H1 (cell line): ENCODE measurements around the gene CLCN5. TPM values are rescaled to one million over a fixed set of nuclear protein-coding genes. Genes with fewer than 3 reads are reported as not detected.

Source experiments
- CTCF ChIA-PET: fragments of 300-600 bp; sonication (Branson Sonifier 250); formaldehyde crosslinking; loops from one replicate; lab custom pipeline; 2021; ENCODE audit not compliant: partially characterized antibody; lab: Charles Lee
- POLR2A ChIA-PET: fragments of 300-600 bp; sonication (Branson Sonifier 250); formaldehyde crosslinking; loops from one replicate; lab custom pipeline; 2021; ENCODE audit warnings: inconsistent platforms; ENCODE audit not compliant: partially characterized antibody; lab: Charles Lee
- DNase-seq, 2 experiments: peaks; one replicate each; pipeline versions ENCODE4 v3.0.0 to v3.0.0-alpha.2; 2010 to 2022; ENCODE audit warnings: low spot score in 2 of 2, low read depth in 1 of 2, mixed read lengths in 1 of 2
- FAIRE-seq: peaks from 2 replicates; lab custom pipeline; 2011; peaks lifted over from hg19 to GRCh38; lab: Jason Lieb, UNC
- H2AFZ ChIP-seq: 2 replicates; pipeline ENCODE4 v1.8.1; 2012; ENCODE audit warnings: low read length, inconsistent platforms
- H2AK5ac ChIP-seq: 2 replicates; pipeline ENCODE4 v1.6.1; 2013; ENCODE audit warnings: low read depth, low read length
- H2BK120ac ChIP-seq: replicated peaks from 2 replicates; pipeline ENCODE3; 2013; ENCODE audit warnings: low read depth, low read length, inconsistent platforms
- H2BK12ac ChIP-seq: 2 replicates; pipeline ENCODE4 v1.6.1; 2013; ENCODE audit warnings: low read depth, low read length
- H2BK15ac ChIP-seq: 2 replicates; pipeline ENCODE4 v1.6.1; 2013; ENCODE audit warnings: low read length
- H2BK20ac ChIP-seq: 2 replicates; pipeline ENCODE4 v1.6.1; 2013; ENCODE audit warnings: low read length
- H2BK5ac ChIP-seq: 2 replicates; pipeline ENCODE4 v1.6.1; 2013; ENCODE audit warnings: low read depth, low read length
- H3K14ac ChIP-seq: 2 replicates; pipeline ENCODE4 v1.6.1; 2013; ENCODE audit warnings: inconsistent platforms; ENCODE audit not compliant: insufficient read length
- H3K18ac ChIP-seq: 2 replicates; pipeline ENCODE4 v1.6.1; 2013; ENCODE audit warnings: low read length; ENCODE audit errors: extremely low read depth
- H3K23ac ChIP-seq: 2 replicates; pipeline ENCODE4 v1.6.1; 2013; ENCODE audit warnings: inconsistent platforms; ENCODE audit not compliant: insufficient read length
- H3K23me2 ChIP-seq: 2 replicates; pipeline ENCODE4 v1.6.1; 2013; ENCODE audit warnings: low read depth, low read length
- H3K27ac ChIP-seq: 2 replicates; pipeline ENCODE4 v1.6.1; 2011; ENCODE audit warnings: low read depth, low read length, inconsistent platforms
- H3K27me3 ChIP-seq, 4 experiments: replicated peaks in 1 of 4; 1 replicate in 1 of 4; 2 replicates in 3 of 4; pipeline versions ENCODE4 v1.6.1 to v1.8.1; 2011 to 2013; ENCODE audit warnings: low read length in 3 of 4, mild to moderate bottlenecking in 3 of 4, inconsistent platforms in 2 of 4, mixed read lengths in 2 of 4, moderate library complexity in 1 of 4; ENCODE audit not compliant: control insufficient read depth in 3 of 4, insufficient read depth in 3 of 4; ENCODE audit errors: extremely low read depth in 1 of 4
- H3K36me3 ChIP-seq, 4 experiments: 2 replicates each; pipeline versions ENCODE4 v1.6.1 to v1.8.1; 2011 to 2013; ENCODE audit warnings: mild to moderate bottlenecking in 4 of 4, low read length in 3 of 4, moderate library complexity in 2 of 4, control low read depth in 1 of 4, inconsistent platforms in 1 of 4; ENCODE audit not compliant: insufficient read depth in 4 of 4, control insufficient read depth in 2 of 4
- H3K4ac ChIP-seq: replicated peaks from 2 replicates; pipeline ENCODE3; 2013; ENCODE audit warnings: low read length, low read depth, mixed read lengths, inconsistent platforms; ENCODE audit not compliant: insufficient read length
- H3K4me1 ChIP-seq, 4 experiments: replicated peaks in 1 of 4; 1 replicate in 1 of 4; 2 replicates in 3 of 4; pipeline versions ENCODE4 v1.6.1 to v1.8.1; 2011 to 2013; ENCODE audit warnings: low read length in 3 of 4, inconsistent platforms in 2 of 4, mixed read lengths in 1 of 4; ENCODE audit not compliant: insufficient read depth in 4 of 4, control insufficient read depth in 3 of 4
- H3K4me2 ChIP-seq, 2 experiments: 2 replicates each; pipeline versions ENCODE4 v1.6.1 to v1.8.1; 2011 to 2013; ENCODE audit warnings: low read depth in 2 of 2, low read length in 2 of 2, control low read depth in 1 of 2, inconsistent platforms in 1 of 2, mild to moderate bottlenecking in 1 of 2; ENCODE audit not compliant: insufficient read depth in 1 of 2
- H3K4me3 ChIP-seq, 4 experiments: fragments of 200-600, 300-600 bp in 1 of 4; sonication (generic), shearing (Covaris generic), sonication (Bioruptor Twin) in 1 of 4; 2 replicates each; pipeline versions ENCODE4 v1.5.1 to v1.8.1; 2011 to 2016; ENCODE audit warnings: low read length in 4 of 4, low read depth in 3 of 4, control low read depth in 2 of 4, inconsistent platforms in 2 of 4, mild to moderate bottlenecking in 2 of 4, mixed read lengths in 1 of 4, moderate library complexity in 1 of 4; ENCODE audit not compliant: insufficient read depth in 2 of 4; ENCODE audit errors: extremely low read depth in 1 of 4
- H3K56ac ChIP-seq: replicated peaks from 2 replicates; pipeline ENCODE3; 2013; ENCODE audit warnings: low read depth, mild to moderate bottlenecking, mixed read lengths, low read length, inconsistent platforms; ENCODE audit not compliant: insufficient read length
- H3K79me1 ChIP-seq: 2 replicates; pipeline ENCODE4 v1.6.1; 2013; ENCODE audit warnings: low read depth, low read length, control low read depth
- H3K79me2 ChIP-seq, 2 experiments: 2 replicates each; pipeline versions ENCODE4 v1.6.1 to v1.8.1; 2012 to 2013; ENCODE audit warnings: low read length in 2 of 2, mild to moderate bottlenecking in 2 of 2, inconsistent platforms in 1 of 2; ENCODE audit not compliant: insufficient read depth in 2 of 2, control insufficient read depth in 1 of 2
- H3K9ac ChIP-seq, 4 experiments: replicated peaks in 1 of 4; 1 replicate in 1 of 4; 2 replicates in 3 of 4; pipeline versions ENCODE4 v1.6.1 to v1.8.1; 2011 to 2013; ENCODE audit warnings: low read depth in 3 of 4, low read length in 3 of 4, control low read depth in 2 of 4, mild to moderate bottlenecking in 2 of 4, moderate library complexity in 2 of 4, inconsistent platforms in 1 of 4; ENCODE audit errors: extremely low read depth in 1 of 4
- H3K9me3 ChIP-seq, 2 experiments: 2 replicates each; pipeline versions ENCODE4 v1.6.1 to v1.8.1; 2012 to 2013; ENCODE audit warnings: mild to moderate bottlenecking in 2 of 2, moderate library complexity in 2 of 2, control low read depth in 1 of 2, inconsistent platforms in 1 of 2, low read depth in 1 of 2, low read length in 1 of 2, mixed read lengths in 1 of 2; ENCODE audit not compliant: insufficient read depth in 2 of 2
- H4K20me1 ChIP-seq, 2 experiments: replicated peaks in 1 of 2; 2 replicates each; pipeline versions ENCODE3 to v1.8.1; 2011 to 2013; ENCODE audit warnings: inconsistent platforms in 2 of 2, low read length in 2 of 2, mild to moderate bottlenecking in 1 of 2; ENCODE audit not compliant: insufficient read depth in 2 of 2, control insufficient read depth in 1 of 2
- H4K5ac ChIP-seq: 2 replicates; pipeline ENCODE4 v1.6.1; 2013; ENCODE audit warnings: low read length, low read depth, mixed read lengths, inconsistent platforms; ENCODE audit not compliant: insufficient read length
- H4K8ac ChIP-seq: 2 replicates; pipeline ENCODE4 v1.8.0; 2013; ENCODE audit warnings: mild to moderate bottlenecking, moderate library complexity, low read length, inconsistent platforms; ENCODE audit not compliant: insufficient read depth; ENCODE audit errors: extremely low read depth
- H4K91ac ChIP-seq: replicated peaks from 2 replicates; pipeline ENCODE3; 2013; ENCODE audit warnings: low read length, mixed read lengths, inconsistent platforms; ENCODE audit not compliant: insufficient read length
- HDAC2 ChIP-seq, 2 experiments: fragments of 300-600 bp in 1 of 2; sonication (generic) in 1 of 2; IDR thresholded peaks; 2 replicates each; pipeline ENCODE4 v1.6.1; 2011 to 2012; ENCODE audit warnings: low read depth in 2 of 2, low read length in 2 of 2, mild to moderate bottlenecking in 2 of 2, moderate library complexity in 2 of 2, borderline replicate concordance in 1 of 2, inconsistent platforms in 1 of 2
- KDM4A ChIP-seq: IDR thresholded peaks from one replicate; pipeline ENCODE4 v1.7.1; 2012; ENCODE audit warnings: low read depth, mild to moderate bottlenecking, moderate library complexity, low read length, inconsistent platforms; ENCODE audit not compliant: severe bottlenecking
- PHF8 ChIP-seq: fragments of 200-600 bp; sonication (generic); conservative IDR thresholded peaks from 2 replicates; pipeline ENCODE4 v1.7.1; 2012; ENCODE audit warnings: low read depth, mild to moderate bottlenecking, inconsistent platforms, low read length, moderate library complexity
- RNF2 ChIP-seq: fragments of 200-900, 300-1000 bp; sonication (generic); IDR thresholded peaks from 2 replicates; pipeline ENCODE4 v1.7.1; 2016; ENCODE audit warnings: borderline replicate concordance, low read depth, mild to moderate bottlenecking, antibody characterized with exemption, low read length; ENCODE audit not compliant: poor library complexity, severe bottlenecking; ENCODE audit errors: missing control alignments
- SIN3A ChIP-seq, 2 experiments: IDR thresholded peaks in 1 of 2; conservative IDR thresholded peaks in 1 of 2; 2 replicates each; pipeline ENCODE4 v1.6.1; 2011 to 2012; ENCODE audit warnings: low read length in 2 of 2, improper control_type of control experiment in 1 of 2, low read depth in 1 of 2, mild to moderate bottlenecking in 1 of 2
- YY1 ChIP-seq: IDR thresholded peaks from 2 replicates; pipeline ENCODE4 v1.6.1; 2011; ENCODE audit warnings: low read depth, mild to moderate bottlenecking, low read length
- WGBS, 2 experiments: shearing (Covaris generic) in 1 of 2; methylation state at CpG; one replicate each; pipeline versions ENCODE4 v1.1.6 to v1.1.7; 2013 to 2015; ENCODE audit warnings: low lambda C conversion rate in 2 of 2, mixed read lengths in 2 of 2, inconsistent platforms in 1 of 2, low coverage in 1 of 2, missing lambda C conversion rate in 1 of 2; ENCODE audit not compliant: insufficient replicate concordance in 2 of 2, insufficient coverage in 1 of 2, insufficient read length in 1 of 2; ENCODE audit errors: extremely low coverage in 1 of 2, missing lambda C conversion rate in 1 of 2; 5-methylcytosine and 5-hydroxymethylcytosine counted together
- long read RNA-seq, 2 experiments: library from RNA in 1 of 2; library from capped mRNA in 1 of 2; stranded (forward); transcript quantifications; one replicate each; pipeline ENCODE4 v2.0.0, GENCODE V29; 2021; ENCODE audit warnings: inconsistent platforms in 1 of 2
- polyA minus RNA-seq, 3 experiments: library from RNA; depleted of rRNA, polyadenylated mRNA; stranded (reverse); fragments of >200 nt; gene quantifications; 1 replicate in 2 of 3; 2 replicates in 1 of 3; pipeline ENCODE4 v1.2.3, GENCODE V29; 2011
- polyA plus RNA-seq, 7 experiments: library from polyadenylated mRNA; depleted of rRNA in 3 of 7; stranded (reverse) in 5 of 7; unstranded in 2 of 7; fragments of >200 nt in 5 of 7; fragments of 200-250 nt in 2 of 7; gene quantifications; 1 replicate in 5 of 7; 2 replicates in 1 of 7; 4 replicates in 1 of 7; pipeline versions ENCODE4 v1.2.1 to v1.2.3, GENCODE V29; 2011 to 2013; ENCODE audit warnings: missing spikeins in 2 of 7, mixed read lengths in 2 of 7
- total RNA-seq: library from RNA; stranded (reverse); fragmentation: NEBNext Ultra II Directional; extraction: Animal tissue kit (Norgen Biotek cat#: 25700); gene quantifications from 2 replicates; pipeline ENCODE4 v1.2.1, GENCODE V29; 2021

Gene CLCN5
- total RNA-seq, result 9.7 and 10.8 TPM in 2 replicates
- polyA plus RNA-seq (2011; rRNA removed), result 4.2 and 4.4 TPM in 2 replicates
- polyA plus RNA-seq (2011; cell fraction: cytosol; rRNA removed), result 4.9 TPM
- polyA plus RNA-seq (2011; cell fraction: nucleus; rRNA removed), result 9.2 TPM
- polyA plus RNA-seq (2012, experiment 1 of 2), result 3.9 to 6.4 TPM (median 4.6 TPM) in 4 replicates
- polyA plus RNA-seq (2012, experiment 2 of 2), result 0.31 TPM
- polyA plus RNA-seq (2013, experiment 1 of 2), result 7.6 TPM
- 7.3 TPM for polyA plus RNA-seq (2013, experiment 2 of 2)
- 25.7 and 35.1 TPM in 2 replicates for polyA minus RNA-seq (2011; rRNA and poly(A)+ RNA removed)
- 11.5 TPM for polyA minus RNA-seq (2011; cell fraction: cytosol; rRNA and poly(A)+ RNA removed)
- polyA minus RNA-seq (2011; cell fraction: nucleus; rRNA and poly(A)+ RNA removed), result 13.8 TPM
- long read RNA-seq, experiment 1, partial matches to known transcripts, result 0 of 13 reads
- long read RNA-seq, experiment 1, other reads (novel, unspliced or antisense), result 13 of 13 reads
- long read RNA-seq, experiment 2, partial matches to known transcripts, result 0 of 1 reads
- long read RNA-seq, experiment 2, other reads (novel, unspliced or antisense), result 1 of 1 reads

DNA sequence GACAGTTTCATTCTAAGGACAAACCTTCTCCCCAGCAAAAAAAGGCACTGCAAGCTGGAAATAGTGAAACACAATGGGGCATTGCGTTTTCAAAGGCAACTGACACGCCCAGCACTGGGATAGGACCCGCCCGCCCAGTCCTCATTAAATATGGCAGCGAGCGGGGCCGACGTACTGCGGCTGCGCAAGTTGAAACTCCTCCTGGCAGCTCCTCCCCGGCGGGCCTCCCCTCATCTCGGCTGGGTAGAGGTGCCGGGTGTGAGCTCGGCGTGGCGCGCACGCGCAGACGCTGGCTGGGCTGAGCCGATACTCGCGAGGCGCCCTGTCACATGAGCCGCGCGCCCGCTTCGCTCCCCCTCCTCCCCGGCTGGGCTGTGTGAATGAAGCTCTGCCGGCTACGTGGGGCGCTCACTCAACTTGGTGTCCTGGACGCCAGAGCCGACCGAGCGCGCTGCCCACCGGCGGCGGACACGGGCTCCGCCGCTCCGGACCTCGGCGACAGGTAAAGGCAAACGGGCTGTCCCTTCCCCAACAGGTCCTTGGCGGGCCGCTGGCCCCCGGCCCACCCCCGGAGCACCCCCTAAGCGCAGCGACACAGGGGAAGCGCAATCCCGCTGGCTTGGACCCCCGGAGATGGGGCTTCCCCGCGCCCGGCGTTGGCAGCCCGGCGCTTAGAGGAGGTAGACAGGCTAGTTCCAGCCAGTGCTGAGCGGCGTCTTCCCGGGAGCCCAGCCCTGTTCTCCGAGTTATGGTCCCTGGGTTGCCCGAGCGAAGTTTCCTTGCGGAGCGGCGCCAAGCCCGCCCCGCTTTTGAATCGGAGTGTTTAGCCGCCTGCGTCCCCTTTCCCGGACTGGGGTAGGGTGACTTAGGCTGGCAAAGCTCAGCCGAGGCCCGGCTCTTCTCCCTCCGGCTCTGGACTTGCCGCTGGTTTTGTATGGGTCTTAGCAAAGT, at the start of gene CLCN5:
CLCN5 (plus strand) TSS at position 306 of the 951 bp plus-strand sequence. CDS start 2,703 bp downstream, outside the sequence.
- ChIA-PET POLR2A (interaction anchor here (1.4 kb wide), 1 partner anchor 43 kb away, joined by 3 read pairs; the partner anchor contains the start of gene USP27X), CTCF (interaction anchor here (0.7 to 1.7 kb wide), 5 partner anchors 44 to 290 kb away, joined by 3 to 5 read pairs (median 4); partner anchors contain the start of gene USP27X)
- H2AFZ ChIP-seq, result no peak within 1 kb of the TSS
- H3K4ac ChIP-seq, result no peak within 1 kb of the TSS
- no peak within 1 kb of the TSS for H3K56ac ChIP-seq
- H3K23ac ChIP-seq, result no peak within 1 kb of the TSS
- H3K4me3 ChIP-seq, result peak within 1 kb of the TSS; percentile 52 to 73 (median 58)
- H3K79me1 ChIP-seq, result no peaks in the 10 kb centered on the region
- no peak within 1 kb of the TSS for H2BK120ac ChIP-seq
- DNase-seq (peak; percentile 85 to 86), FAIRE-seq (peak; percentile 42)
- no peak within 1 kb of the TSS for H4K91ac ChIP-seq
- no peaks in the 10 kb centered on the region for H3K9me3 ChIP-seq
- H3K9ac ChIP-seq, result peak within 1 kb of the TSS; percentile 34 to 71 (median 57); a peak in 4 of 7 replicates
- 1% methylated on average over 33 of the region's 83 CpGs; no CpG with 5 or more reads in 1 of the 2 experiments for WGBS, 2 experiments
- H2BK5ac ChIP-seq, result no peak within 1 kb of the TSS
- H3K27me3 ChIP-seq, result peaks cover 0 to 5% (median 3%) of the 10 kb centered on the region in 4 experiments; a peak in 2 of 7 replicates
- no peak within 1 kb of the TSS for H3K14ac ChIP-seq
- no peak within 1 kb of the TSS; the same call in 1 of the 2 replicates for H3K27ac ChIP-seq
- no peak within 1 kb of the TSS for H2BK12ac ChIP-seq
- H3K4me1 ChIP-seq, result peaks cover 0 to 5% (median 0%) of the 10 kb centered on the region in 4 experiments; a peak in 3 of 7 replicates
- no peak within 1 kb of the TSS for H4K8ac ChIP-seq
- H3K36me3 ChIP-seq, result no peaks in the 10 kb centered on the region; a peak in 1 of 8 replicates
- peak within 1 kb of the TSS; percentile 64 to 78 for H3K4me2 ChIP-seq
- no peaks in the 10 kb centered on the region for H4K20me1 ChIP-seq
- no peak within 1 kb of the TSS for H2BK15ac ChIP-seq
- H2BK20ac ChIP-seq, result no peak within 1 kb of the TSS
- no peak within 1 kb of the TSS for H2AK5ac ChIP-seq
- no peaks in the 10 kb centered on the region; the same call in 1 of the 2 replicates for H3K23me2 ChIP-seq
- H3K79me2 ChIP-seq, result no peaks in the 10 kb centered on the region
- no peak within 1 kb of the TSS for H4K5ac ChIP-seq
- no peak within 1 kb of the TSS for H3K18ac ChIP-seq
- TF ChIP-seq YY1 (peak; percentile 59; the same call in 1 of the 2 replicates), SIN3A (conservative IDR thresholded peaks at IDR 0.05 in 1 of 2, IDR thresholded peaks at IDR 0.05 in 1 of 2; ENCODE audit: low read depth in 1 of 2, low read length in 2 of 2) (peak in 1 of 2 experiments; percentile 41; a peak in 1 of 4 replicates), PHF8 (0 out of 2 replicates have a peak, but pooled peaks have one; percentile 27), HDAC2 (IDR thresholded peaks at IDR 0.05; ENCODE audit: borderline replicate concordance in 1 of 2, low read depth in 2 of 2, low read length in 2 of 2) (0 out of 4 replicates have a peak, but pooled peaks of 1 of the 2 experiments have one; percentile 56), KDM4A (peak; percentile 46), RNF2 (no peak)
